ENCODE results near the gene CDH12.
"Not testable (repeated sequence)": the region's sequence is repeated elsewhere in the genome, so short reads cannot be mapped to it uniquely, and the experiment has no call there.

CDH12 gene

GRCh38 chr5:22165931-22166330 lies 687.2 kb downstream of the CDH12 start:
- not testable (repeated sequence) for DNase-seq (ENCODE audit: low read depth); H3K4me3 ChIP-seq (ENCODE audit: low read depth, low read length)

- not testable (repeated sequence) for DNase-seq (ENCODE audit: low read depth); H3K4me3 ChIP-seq (ENCODE audit: low read depth, low read length)
Measured at GRCh38 chr5:22164910-22165748, 688.0 kb downstream of the CDH12 start.

- DNase-seq (ENCODE audit: low read depth) = not testable (repeated sequence)
Measured at GRCh38 chr5:22156953-22157352, 696.2 kb downstream of the CDH12 start.

GRCh38 chr5:22154779-22155178 lies 698.4 kb downstream of the CDH12 start:
- not testable (repeated sequence) for DNase-seq (ENCODE audit: low read depth); H3K4me3 ChIP-seq (ENCODE audit: low read depth, low read length)

More at GRCh38 chr5:22156953-22157352, 696.2 kb downstream of the CDH12 start:
- H3K4me3 ChIP-seq (ENCODE audit: low read depth, low read length) = not testable (repeated sequence)

GRCh38 chr5:22151801-22152200 lies 701.3 kb downstream of the CDH12 start:
- not testable (repeated sequence) for H3K4me3 ChIP-seq (ENCODE audit: low read depth, low read length); DNase-seq (ENCODE audit: low read depth)

- not testable (repeated sequence) for H3K4me3 ChIP-seq (ENCODE audit: low read depth, low read length); DNase-seq (ENCODE audit: low read depth)
Measured at GRCh38 chr5:22140418-22140817, 712.7 kb downstream of the CDH12 start.

GRCh38 chr5:22139662-22140300 lies 713.4 kb downstream of the CDH12 start:
- DNase-seq (ENCODE audit: low read depth); H3K4me3 ChIP-seq (ENCODE audit: low read depth, low read length): not testable (repeated sequence)

GRCh38 chr5:22111320-22111719 lies 741.8 kb downstream of the CDH12 start:
- H3K4me3 ChIP-seq (ENCODE audit: low read depth, low read length) = no peak overlapping the region
- DNase-seq (ENCODE audit: low read depth) = no peak
- no peak for TF ChIP-seq CTCF (IDR thresholded peaks at IDR 0.05; ENCODE audit: insufficient read depth, low read depth, low read length, missing control alignments)

- no peak for DNase-seq (ENCODE audit: low read depth)
- no peak overlapping the region for H3K4me3 ChIP-seq (ENCODE audit: low read depth, low read length)
- TF ChIP-seq CTCF (IDR thresholded peaks at IDR 0.05; ENCODE audit: insufficient read depth, low read depth, low read length, missing control alignments) = no peak
Measured at GRCh38 chr5:22109315-22109714, 743.8 kb downstream of the CDH12 start.

- TF ChIP-seq CTCF (IDR thresholded peaks at IDR 0.05; ENCODE audit: insufficient read depth, low read depth, low read length, missing control alignments) = no peak
- H3K4me3 ChIP-seq (ENCODE audit: low read depth, low read length) = no peak overlapping the region
Measured at GRCh38 chr5:22108545-22108944, 744.6 kb downstream of the CDH12 start.

More at GRCh38 chr5:22108545-22108944, 744.6 kb downstream of the CDH12 start:
- no peak for DNase-seq (ENCODE audit: low read depth)
